B cell (primary cell): ENCODE results near the gene HDLBP. TPM values are rescaled to one million over a fixed set of nuclear protein-coding genes. Genes with fewer than 3 reads are reported as not detected.

ENCODE experiments used
- ATAC-seq: fragments of 200-7000 bp; cut with Tn5 transposase; one replicate; pipeline ENCODE4 v1.10.0; 2021; ENCODE audit warnings: low read depth, mild to moderate bottlenecking, moderate number of reproducible peaks, moderate library complexity
- CTCF ChIA-PET: fragments of 350-600 bp; sonication (Branson Sonifier 250); formaldehyde crosslinking; loops from one replicate; lab custom pipeline; 2021; ENCODE audit warnings: antibody characterized with exemption, inconsistent platforms; lab: Charles Lee
- POLR2A ChIA-PET: fragments of 350-600 bp; sonication (Branson Sonifier 250); formaldehyde crosslinking; loops from one replicate; lab custom pipeline; 2021; ENCODE audit warnings: antibody characterized with exemption; lab: Charles Lee
- DNase-seq: peaks from one replicate; pipeline ENCODE4 v3.0.0; 2013
- H2AFZ ChIP-seq: 2 replicates; pipeline ENCODE4 v1.6.1; 2012; ENCODE audit warnings: mild to moderate bottlenecking, low read depth, low read length; ENCODE audit not compliant: insufficient read depth, poor library complexity, severe bottlenecking
- H3K27ac ChIP-seq, 2 donors: 1 replicate in 1 of 2; 2 replicates in 1 of 2; pipeline ENCODE4 v1.5.1; 2012 to 2013; ENCODE audit warnings: low read length in 2 of 2, mild to moderate bottlenecking in 2 of 2, moderate library complexity in 1 of 2
- H3K27me3 ChIP-seq, 4 experiments: fragments of 200-600 bp in 1 of 4; sonication (generic) in 1 of 4; replicated peaks in 1 of 4; 1 replicate in 2 of 4; 2 replicates in 2 of 4; pipeline versions ENCODE4 v1.6.1 to v1.7.0; 2013 to 2016; ENCODE audit warnings: low read length in 3 of 4, mild to moderate bottlenecking in 2 of 4, mixed read lengths in 1 of 4, moderate library complexity in 1 of 4; ENCODE audit not compliant: insufficient read depth in 4 of 4, control insufficient read depth in 3 of 4; ENCODE audit errors: control extremely low read depth in 1 of 4
- H3K36me3 ChIP-seq, 2 experiments: replicated peaks in 1 of 2; 1 replicate in 1 of 2; 2 replicates in 1 of 2; pipeline versions ENCODE4 v1.6.1 to v1.7.1; 2013; ENCODE audit warnings: low read length in 1 of 2; ENCODE audit not compliant: insufficient read depth in 2 of 2, control insufficient read depth in 1 of 2; ENCODE audit errors: control extremely low read depth in 1 of 2, extremely low read depth in 1 of 2
- H3K4me1 ChIP-seq, 2 donors: fragments of 200-600 bp in 1 of 2; sonication (generic) in 1 of 2; 1 replicate in 1 of 2; 2 replicates in 1 of 2; pipeline versions ENCODE4 v1.5.1 to v1.6.1; 2013 to 2017; ENCODE audit warnings: low read length in 2 of 2; ENCODE audit not compliant: control insufficient read depth in 2 of 2, insufficient read depth in 2 of 2
- H3K4me2 ChIP-seq: replicated peaks from 2 replicates; pipeline ENCODE3; 2012; ENCODE audit warnings: mild to moderate bottlenecking, low read depth, low read length; ENCODE audit not compliant: poor library complexity, severe bottlenecking
- H3K4me3 ChIP-seq, 5 experiments: fragments of 200-600 bp in 1 of 5; sonication (generic) in 1 of 5; 1 replicate in 3 of 5; 2 replicates in 2 of 5; pipeline versions ENCODE4 v1.5.1 to v1.7.0; 2011 to 2016; ENCODE audit warnings: low read length in 4 of 5, mild to moderate bottlenecking in 4 of 5, low read depth in 2 of 5, control low read depth in 1 of 5, moderate library complexity in 1 of 5; ENCODE audit not compliant: insufficient read depth in 1 of 5; ENCODE audit errors: control extremely low read depth in 1 of 5, extremely low read depth in 1 of 5
- H3K79me2 ChIP-seq: fragments of 200-600 bp; sonication (generic); one replicate; pipeline ENCODE4 v1.6.0; 2016; ENCODE audit warnings: low read length; ENCODE audit not compliant: control insufficient read depth, insufficient read depth
- H3K9ac ChIP-seq: fragments of 200-600 bp; sonication (generic); 2 replicates; pipeline ENCODE4 v1.6.1; 2017; ENCODE audit warnings: mild to moderate bottlenecking, low read length, moderate library complexity
- H3K9me3 ChIP-seq, 3 donors: one replicate each; pipeline versions ENCODE4 v1.6.1 to v1.7.1; 2013; ENCODE audit warnings: low read length in 2 of 3; ENCODE audit not compliant: control insufficient read depth in 2 of 3, insufficient read depth in 1 of 3; ENCODE audit errors: control extremely low read depth in 1 of 3
- H4K20me1 ChIP-seq: 2 replicates; pipeline ENCODE4 v1.6.0; 2012; ENCODE audit warnings: mild to moderate bottlenecking, low read length; ENCODE audit not compliant: insufficient read depth, control insufficient read depth, poor library complexity, severe bottlenecking
- H3K27ac Mint-ChIP-seq: one replicate; pipeline ENCODE4 v1.8.0; 2021; ENCODE audit warnings: mixed read lengths
- H3K27me3 Mint-ChIP-seq: one replicate; pipeline ENCODE4 v1.8.0; 2021; ENCODE audit warnings: mixed read lengths
- H3K4me1 Mint-ChIP-seq: one replicate; pipeline ENCODE4 v1.8.0; 2021; ENCODE audit warnings: mixed read lengths
- H3K4me3 Mint-ChIP-seq: one replicate; pipeline ENCODE4 v1.8.0; 2021; ENCODE audit warnings: mixed read lengths
- H3K9me3 Mint-ChIP-seq: one replicate; pipeline ENCODE4 v1.8.0; 2022; ENCODE audit warnings: mixed read lengths; ENCODE audit not compliant: insufficient read depth
- EZH2 ChIP-seq: IDR thresholded peaks from 2 replicates; pipeline ENCODE4 v1.6.1; 2012; ENCODE audit warnings: borderline replicate concordance, low read depth, mild to moderate bottlenecking, moderate library complexity, low read length; ENCODE audit not compliant: insufficient read depth, poor library complexity, severe bottlenecking
- WGBS: methylation state at CpG from one replicate; pipeline ENCODE4 v1.1.5; 2013; ENCODE audit warnings: missing lambda C conversion rate; ENCODE audit not compliant: insufficient coverage; 5-methylcytosine and 5-hydroxymethylcytosine counted together
- intact Hi-C: fragments of 100-400 bp; cut with micrococcal nuclease; formaldehyde crosslinking; loops from one replicate; pipeline ENCODE4 v1.10.0; 2022
- polyA plus RNA-seq: library from polyadenylated mRNA; depleted of rRNA; stranded (reverse); fragments of >200 nt; gene quantifications from 2 replicates; pipeline ENCODE4 v1.2.3, GENCODE V29; 2012
- total RNA-seq, 2 donors: library from RNA; stranded (reverse); fragments of 120-200 nt in 1 of 2; gene quantifications; 1 replicate in 1 of 2; 2 replicates in 1 of 2; pipeline versions ENCODE4 v1.2.3 to v1.2.4, GENCODE V29; 2013 to 2022
- TF ChIP-seq, protein P1 (sequence below): fragments of 200-600 bp; IDR thresholded peaks from one replicate; pipeline ENCODE4 v1.8.0; 2022; ENCODE audit warnings: antibody characterized with exemption, mild to moderate bottlenecking

HDLBP gene
- total and polyA plus RNA-seq, 2 donors (not counting 1 experiment from before 2014, with no cell fraction given), result 55.1 to 127 TPM

GRCh38 chr2:241272303-241273209 is 42.9 kb downstream of the HDLBP start:
- Histone ChIP-seq H3K4me2 (peak overlapping the region; percentile 85), H3K27ac (peak overlapping the region in 1 of 2 donors; percentile 40), H3K27me3 (no peaks in the 10 kb centered on the region), H3K36me3 (no peaks in the 10 kb centered on the region), H3K4me1 (peaks cover 12 to 21% of the 10 kb centered on the region in 2 donors), H3K9ac (peak overlapping the region; percentile 74), H2AFZ (peak overlapping the region; percentile 65), H3K79me2 (peaks cover 52% of the 10 kb centered on the region), H3K4me3 (peak overlapping the region; percentile 11 to 81 (median 64)), H4K20me1 (peaks cover 51% of the 10 kb centered on the region), H3K9me3 (no peaks in the 10 kb centered on the region)
- ATAC-seq (peak; percentile 67), DNase-seq (peak; percentile 62)
- POLR2A ChIA-PET, result no interaction called here
- under 1% methylated on average over 82 of the region's 102 CpGs for WGBS
- Mint-ChIP-seq H3K9me3 (no peaks in the 10 kb centered on the region), H3K27me3 (no peaks in the 10 kb centered on the region), H3K27ac (peak overlapping the region; percentile 29), H3K4me3 (peak overlapping the region; percentile 80), H3K4me1 (peaks cover 31% of the 10 kb centered on the region)
- CTCF ChIA-PET, result interaction anchor here (1.3 kb wide), 1 partner anchor 42 kb away, joined by 3 read pairs; no protein-coding TSS in a partner anchor
- no peak for TF ChIP-seq EZH2
- TF ChIP-seq, protein P1, sequence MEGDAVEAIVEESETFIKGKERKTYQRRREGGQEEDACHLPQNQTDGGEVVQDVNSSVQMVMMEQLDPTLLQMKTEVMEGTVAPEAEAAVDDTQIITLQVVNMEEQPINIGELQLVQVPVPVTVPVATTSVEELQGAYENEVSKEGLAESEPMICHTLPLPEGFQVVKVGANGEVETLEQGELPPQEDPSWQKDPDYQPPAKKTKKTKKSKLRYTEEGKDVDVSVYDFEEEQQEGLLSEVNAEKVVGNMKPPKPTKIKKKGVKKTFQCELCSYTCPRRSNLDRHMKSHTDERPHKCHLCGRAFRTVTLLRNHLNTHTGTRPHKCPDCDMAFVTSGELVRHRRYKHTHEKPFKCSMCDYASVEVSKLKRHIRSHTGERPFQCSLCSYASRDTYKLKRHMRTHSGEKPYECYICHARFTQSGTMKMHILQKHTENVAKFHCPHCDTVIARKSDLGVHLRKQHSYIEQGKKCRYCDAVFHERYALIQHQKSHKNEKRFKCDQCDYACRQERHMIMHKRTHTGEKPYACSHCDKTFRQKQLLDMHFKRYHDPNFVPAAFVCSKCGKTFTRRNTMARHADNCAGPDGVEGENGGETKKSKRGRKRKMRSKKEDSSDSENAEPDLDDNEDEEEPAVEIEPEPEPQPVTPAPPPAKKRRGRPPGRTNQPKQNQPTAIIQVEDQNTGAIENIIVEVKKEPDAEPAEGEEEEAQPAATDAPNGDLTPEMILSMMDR, result no peak
- intact Hi-C loops, result loop anchor here (1.0 to 5.0 kb wide), 4 partner anchors 44 to 365 kb away; partner anchors contain the start of genes ATG4B, FARP2 and THAP4
